Measurements from ENCODE around the gene FRYL. TPM values are rescaled to one million over a fixed set of nuclear protein-coding genes. Genes with fewer than 3 reads are reported as not detected.
"Not testable (repeated sequence)": the region's sequence is repeated elsewhere in the genome, so short reads cannot be mapped to it uniquely, and the experiment has no call there.

FRYL gene
- total RNA-seq, 2 donors from 2014 or later: 104 to 120 TPM

GRCh38 chr4:48470137-48470536 is 309.9 kb downstream of the FRYL start:
- ATAC-seq: no peak
- H3K27me3 Mint-ChIP-seq: peaks cover 22% of the 10 kb centered on the region
- H3K9me3 ChIP-seq (ENCODE audit: control insufficient read depth, low read length, poor library complexity, severe bottlenecking): no peaks in the 10 kb centered on the region
- no peak overlapping the region for H3K4me3 Mint-ChIP-seq
- H3K27ac Mint-ChIP-seq: no peak overlapping the region
- H3K36me3 Mint-ChIP-seq (ENCODE audit: low read depth): peaks cover 4% of the 10 kb centered on the region
- DNase-seq: no peak
- peaks cover 2% of the 10 kb centered on the region for H3K4me1 Mint-ChIP-seq

- DNase-seq: no peak
- peaks cover 22% of the 10 kb centered on the region for H3K27me3 Mint-ChIP-seq
- peaks cover 2% of the 10 kb centered on the region for H3K4me1 Mint-ChIP-seq
- no peak for ATAC-seq
- peak overlapping the region; percentile 57 for H3K4me3 Mint-ChIP-seq
- H3K36me3 Mint-ChIP-seq (ENCODE audit: low read depth): peaks cover 4% of the 10 kb centered on the region
- no peak overlapping the region for H3K27ac Mint-ChIP-seq
- H3K9me3 ChIP-seq (ENCODE audit: control insufficient read depth, low read length, poor library complexity, severe bottlenecking): no peaks in the 10 kb centered on the region
Observed at GRCh38 chr4:48467891-48468290, 312.2 kb downstream of the FRYL start.

- H3K4me3 Mint-ChIP-seq: no peak overlapping the region
- DNase-seq (no peak), ATAC-seq (no peak)
- peaks cover 2% of the 10 kb centered on the region for H3K4me1 Mint-ChIP-seq
- H3K27me3 Mint-ChIP-seq: peaks cover 22% of the 10 kb centered on the region
- H3K36me3 Mint-ChIP-seq (ENCODE audit: low read depth): peaks cover 4% of the 10 kb centered on the region
- no peak overlapping the region for H3K27ac Mint-ChIP-seq
- H3K9me3 ChIP-seq (ENCODE audit: control insufficient read depth, low read length, poor library complexity, severe bottlenecking): no peaks in the 10 kb centered on the region
Observed at GRCh38 chr4:48467442-48467841, 312.6 kb downstream of the FRYL start.

- DNase-seq (no peak), ATAC-seq (no peak)
- peaks cover 2% of the 10 kb centered on the region for H3K36me3 Mint-ChIP-seq (ENCODE audit: low read depth)
- H3K27me3 Mint-ChIP-seq: peaks cover 5% of the 10 kb centered on the region
- H3K9me3 ChIP-seq (ENCODE audit: control insufficient read depth, low read length, poor library complexity, severe bottlenecking): no peaks in the 10 kb centered on the region
- H3K27ac Mint-ChIP-seq: no peak overlapping the region
- H3K4me1 Mint-ChIP-seq: no peaks in the 10 kb centered on the region
- no peak overlapping the region for H3K4me3 Mint-ChIP-seq
Observed at GRCh38 chr4:48462363-48462762, 317.7 kb downstream of the FRYL start.

- H3K36me3 Mint-ChIP-seq (ENCODE audit: low read depth): peaks cover 2% of the 10 kb centered on the region
- no peak overlapping the region for H3K4me3 Mint-ChIP-seq
- H3K27ac Mint-ChIP-seq: no peak overlapping the region
- H3K27me3 Mint-ChIP-seq: peaks cover 5% of the 10 kb centered on the region
- DNase-seq (no peak), ATAC-seq (no peak)
- no peaks in the 10 kb centered on the region for H3K4me1 Mint-ChIP-seq
- no peaks in the 10 kb centered on the region for H3K9me3 ChIP-seq (ENCODE audit: control insufficient read depth, low read length, poor library complexity, severe bottlenecking)
Observed at GRCh38 chr4:48461000-48461399, 319.1 kb downstream of the FRYL start.

GRCh38 chr4:48454591-48454990 is 325.5 kb downstream of the FRYL start:
- Mint-ChIP-seq H3K27ac (no peak overlapping the region), H3K4me1 (no peaks in the 10 kb centered on the region), H3K4me3 (no peak overlapping the region), H3K36me3 (ENCODE audit: low read depth) (no peaks in the 10 kb centered on the region), H3K27me3 (peaks cover 10% of the 10 kb centered on the region)
- DNase-seq (no peak), ATAC-seq (no peak)
- H3K9me3 ChIP-seq (ENCODE audit: control insufficient read depth, low read length, poor library complexity, severe bottlenecking): no peaks in the 10 kb centered on the region

- DNase-seq: not testable (repeated sequence)
Observed at GRCh38 chr4:48451656-48452055, 328.4 kb downstream of the FRYL start.

GRCh38 chr4:48450740-48451139 is 329.3 kb downstream of the FRYL start:
- Mint-ChIP-seq H3K4me1 (no peaks in the 10 kb centered on the region), H3K4me3 (no peak overlapping the region), H3K27ac (no peak overlapping the region), H3K27me3 (peaks cover 12% of the 10 kb centered on the region), H3K36me3 (ENCODE audit: low read depth) (no peaks in the 10 kb centered on the region)
- no peaks in the 10 kb centered on the region for H3K9me3 ChIP-seq (ENCODE audit: control insufficient read depth, low read length, poor library complexity, severe bottlenecking)
- no peak for ATAC-seq
- DNase-seq: no peak

More at GRCh38 chr4:48451656-48452055, 328.4 kb downstream of the FRYL start:
- not testable (repeated sequence) for H3K9me3 ChIP-seq (ENCODE audit: control insufficient read depth, low read length, poor library complexity, severe bottlenecking); ATAC-seq; H3K4me1 Mint-ChIP-seq; H3K27ac Mint-ChIP-seq; H3K36me3 Mint-ChIP-seq (ENCODE audit: low read depth); H3K4me3 Mint-ChIP-seq
- peaks cover 12% of the 10 kb centered on the region for H3K27me3 Mint-ChIP-seq

- no peak overlapping the region for H3K4me3 Mint-ChIP-seq
- H3K4me1 Mint-ChIP-seq: no peaks in the 10 kb centered on the region
- ATAC-seq (no peak), DNase-seq (no peak)
- H3K9me3 ChIP-seq (ENCODE audit: control insufficient read depth, low read length, poor library complexity, severe bottlenecking): no peaks in the 10 kb centered on the region
- peaks cover 12% of the 10 kb centered on the region for H3K27me3 Mint-ChIP-seq
- H3K27ac Mint-ChIP-seq: no peak overlapping the region
- no peaks in the 10 kb centered on the region for H3K36me3 Mint-ChIP-seq (ENCODE audit: low read depth)
Observed at GRCh38 chr4:48449151-48449550, 330.9 kb downstream of the FRYL start.

Other genes starting within 250 kb of the FRYL start
- gene OCIAD1, start 50.8 kb upstream of the FRYL start, total RNA-seq: 10 to 100 TPM; 76.1 to 78.8 TPM
- gene OCIAD2, start 126.5 kb upstream of the FRYL start, total RNA-seq: 10 to 100 TPM; 54.1 to 61.9 TPM
- not detected for gene CWH43, start 206.0 kb upstream of the FRYL start, total RNA-seq